Activated naive CD4-positive, alpha-beta T cell treated with anti-CD3 and anti-CD28 coated beads for 36 hours (primary cell): ENCODE results near the gene OR13A1. TPM values are rescaled to one million over a fixed set of nuclear protein-coding genes. Genes with fewer than 3 reads are reported as not detected.
"Not testable (repeated sequence)": the region's sequence is repeated elsewhere in the genome, so short reads cannot be mapped to it uniquely, and the experiment has no call there.

Experiments used
- CTCF ChIA-PET: fragments of 350-600 bp; sonication (Branson Sonifier 250); formaldehyde crosslinking; loops from one replicate; lab custom pipeline; 2021; ENCODE audit warnings: antibody characterized with exemption; lab: Charles Lee
- DNase-seq: peaks from one replicate; pipeline ENCODE4 v3.0.0-alpha.2; 2020
- H3K27ac Mint-ChIP-seq: one replicate; pipeline ENCODE4 v1.8.0; 2021; ENCODE audit warnings: mild to moderate bottlenecking, mixed read lengths
- H3K27me3 Mint-ChIP-seq: one replicate; pipeline ENCODE4 v1.8.0; 2021; ENCODE audit warnings: low read depth, mixed read lengths
- H3K36me3 Mint-ChIP-seq: one replicate; pipeline ENCODE4 v1.8.0; 2021; ENCODE audit warnings: low read depth, mixed read lengths
- H3K4me1 Mint-ChIP-seq: one replicate; pipeline ENCODE4 v1.8.0; 2021; ENCODE audit warnings: low read depth, mixed read lengths
- H3K4me3 Mint-ChIP-seq: one replicate; pipeline ENCODE4 v1.8.0; 2021; ENCODE audit warnings: mild to moderate bottlenecking, moderate library complexity, mixed read lengths
- H3K9me3 Mint-ChIP-seq: one replicate; pipeline ENCODE4 v1.8.0; 2021; ENCODE audit warnings: mixed read lengths
- intact Hi-C: fragments of 100-400 bp; cut with micrococcal nuclease; formaldehyde crosslinking; loops from one replicate; pipeline ENCODE4 v1.15.1; 2023
- total RNA-seq, 2 experiments: library from RNA; stranded (reverse); gene quantifications; one replicate each; pipeline ENCODE4 v1.2.3, GENCODE V29; 2021

The OR13A1 gene
- total RNA-seq, 2 experiments from 2014 or later = not detected

DNA sequence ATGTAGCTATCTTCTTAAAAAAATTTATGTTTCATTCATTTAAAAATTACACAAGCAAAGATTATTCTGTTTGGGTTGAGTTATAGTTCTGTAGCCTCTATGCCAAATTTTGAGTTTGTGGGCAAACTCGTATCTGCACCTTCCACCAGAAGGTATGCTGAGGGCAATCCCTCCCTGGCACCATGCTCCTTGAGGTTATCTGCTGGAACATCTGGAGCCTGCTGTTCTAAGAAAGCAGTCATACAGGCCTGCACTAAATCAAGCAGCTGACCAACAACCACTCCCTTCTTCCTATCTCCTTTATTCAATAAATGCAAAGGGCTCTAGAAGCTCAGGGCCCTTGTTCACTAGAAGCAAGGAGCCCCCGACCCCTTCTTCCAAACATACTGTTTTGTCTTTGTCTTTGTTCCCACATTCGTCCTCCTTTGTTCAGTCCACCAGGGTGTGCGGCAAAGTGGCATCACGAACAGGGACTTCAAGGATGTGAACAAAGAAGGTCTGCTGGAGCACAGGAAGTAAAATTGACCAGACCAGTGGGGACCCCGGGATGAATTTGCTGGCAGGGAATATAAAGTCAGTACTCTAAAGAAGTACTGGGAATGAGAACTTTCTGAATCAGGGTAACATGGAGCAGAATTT lies 36.4 kb downstream of the OR13A1 start:
- CTCF ChIA-PET = no interaction called here
- Mint-ChIP-seq H3K36me3 (no peaks in the 10 kb centered on the region), H3K27me3 (peaks cover 2% of the 10 kb centered on the region), H3K27ac (no peak overlapping the region), H3K4me1 (no peaks in the 10 kb centered on the region), H3K4me3 (no peak overlapping the region), H3K9me3 (no peaks in the 10 kb centered on the region)
- intact Hi-C loops = no loop called here
- no peak for DNase-seq

DNA sequence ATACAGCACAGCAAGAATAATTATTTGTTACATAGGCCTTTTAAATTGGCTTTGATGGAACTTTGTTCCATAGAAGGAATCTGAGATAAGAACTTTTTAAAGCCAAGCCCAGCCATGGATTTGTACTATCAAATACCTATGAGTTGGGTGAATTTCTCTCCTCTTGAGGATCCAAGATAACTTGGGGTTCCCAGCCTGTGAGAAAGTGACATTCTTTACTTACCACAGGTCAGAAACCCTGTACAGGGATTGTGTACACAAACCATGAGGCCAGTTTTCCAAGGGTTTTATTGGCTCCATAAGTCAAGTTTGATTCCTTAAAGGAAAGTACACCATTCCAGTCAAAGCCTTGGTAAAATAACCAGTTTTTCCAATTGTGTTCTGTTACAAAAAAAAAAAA lies 39.3 kb downstream of the OR13A1 start:
- CTCF ChIA-PET, H3K27ac Mint-ChIP-seq, H3K27me3 Mint-ChIP-seq, intact Hi-C loops, DNase-seq, H3K36me3 Mint-ChIP-seq, H3K9me3 Mint-ChIP-seq, H3K4me3 Mint-ChIP-seq, H3K4me1 Mint-ChIP-seq: not testable (repeated sequence)

- DNase-seq = no peak
- CTCF ChIA-PET = no interaction called here
- Mint-ChIP-seq H3K27me3 (no peaks in the 10 kb centered on the region), H3K4me1 (no peaks in the 10 kb centered on the region), H3K36me3 (no peaks in the 10 kb centered on the region), H3K4me3 (no peak overlapping the region), H3K27ac (no peak overlapping the region), H3K9me3 (no peaks in the 10 kb centered on the region)
- intact Hi-C loops = no loop called here
Measured at GRCh38 chr10:45274364-45274763, 41.0 kb downstream of the OR13A1 start.

GRCh38 chr10:45267777-45268176 lies 47.6 kb downstream of the OR13A1 start:
- intact Hi-C loops, H3K9me3 Mint-ChIP-seq, DNase-seq, H3K36me3 Mint-ChIP-seq, CTCF ChIA-PET, H3K4me3 Mint-ChIP-seq, H3K27ac Mint-ChIP-seq, H3K4me1 Mint-ChIP-seq: not testable (repeated sequence)
- peaks cover 14% of the 10 kb centered on the region for H3K27me3 Mint-ChIP-seq

- H3K27ac Mint-ChIP-seq = no peak overlapping the region
- CTCF ChIA-PET = interaction anchor here (0.6 kb wide), 1 partner anchor 31 kb away, joined by 3 read pairs; no protein-coding TSS in a partner anchor
- no peak overlapping the region for H3K4me3 Mint-ChIP-seq
- H3K27me3 Mint-ChIP-seq = peaks cover 19% of the 10 kb centered on the region
- no peaks in the 10 kb centered on the region for H3K9me3 Mint-ChIP-seq
- H3K36me3 Mint-ChIP-seq = no peaks in the 10 kb centered on the region
- intact Hi-C loops = no loop called here
- DNase-seq = no peak
- H3K4me1 Mint-ChIP-seq = no peaks in the 10 kb centered on the region
Measured at GRCh38 chr10:45265996-45266395, 49.4 kb downstream of the OR13A1 start.

- Mint-ChIP-seq H3K27ac (no peak overlapping the region), H3K27me3 (peaks cover 16% of the 10 kb centered on the region), H3K9me3 (no peaks in the 10 kb centered on the region), H3K4me1 (no peaks in the 10 kb centered on the region), H3K36me3 (no peaks in the 10 kb centered on the region), H3K4me3 (no peak overlapping the region)
- intact Hi-C loops = no loop called here
- CTCF ChIA-PET = interaction anchor here (0.8 kb wide), 1 partner anchor 28 kb away, joined by 3 read pairs; no protein-coding TSS in a partner anchor
- DNase-seq = no peak
Measured at GRCh38 chr10:45261946-45262345, 53.5 kb downstream of the OR13A1 start.

DNA sequence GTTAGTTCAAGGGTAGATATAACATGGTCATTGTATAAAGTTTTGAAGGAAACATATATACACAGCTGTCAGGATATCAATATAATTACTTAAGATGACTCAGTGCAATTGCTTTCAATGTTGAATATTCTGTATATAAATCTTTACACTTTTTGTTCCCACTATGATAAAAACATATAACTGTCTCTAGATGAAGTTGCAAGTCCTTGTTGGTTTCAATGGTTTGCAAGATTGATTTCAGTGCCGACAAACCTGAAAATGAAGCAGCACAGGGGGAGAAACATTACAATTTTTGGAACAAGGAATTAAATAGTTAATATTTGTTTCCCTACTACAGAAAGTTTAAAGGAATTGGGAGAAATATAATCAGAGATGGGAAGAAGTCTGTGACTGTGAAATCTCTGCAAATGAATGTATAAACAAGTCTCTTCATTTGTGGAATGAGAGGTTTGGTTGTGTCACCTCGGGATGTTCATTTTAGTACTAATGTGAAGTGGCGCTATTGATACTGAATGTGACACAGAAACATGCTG lies 54.1 kb downstream of the OR13A1 start:
- H3K27me3 Mint-ChIP-seq = peaks cover 16% of the 10 kb centered on the region
- CTCF ChIA-PET = interaction anchor here (0.8 kb wide), 1 partner anchor 27 kb away, joined by 3 read pairs; no protein-coding TSS in a partner anchor
- H3K27ac Mint-ChIP-seq = no peak overlapping the region
- intact Hi-C loops = no loop called here
- H3K36me3 Mint-ChIP-seq = no peaks in the 10 kb centered on the region
- H3K9me3 Mint-ChIP-seq = no peaks in the 10 kb centered on the region
- H3K4me1 Mint-ChIP-seq = no peaks in the 10 kb centered on the region
- H3K4me3 Mint-ChIP-seq = no peak overlapping the region
- DNase-seq = no peak

GRCh38 chr10:45260635-45261034 lies 54.8 kb downstream of the OR13A1 start:
- intact Hi-C loops, H3K9me3 Mint-ChIP-seq, H3K36me3 Mint-ChIP-seq, H3K4me1 Mint-ChIP-seq, H3K27ac Mint-ChIP-seq, CTCF ChIA-PET, DNase-seq, H3K4me3 Mint-ChIP-seq: not testable (repeated sequence)
- peaks cover 16% of the 10 kb centered on the region for H3K27me3 Mint-ChIP-seq

GRCh38 chr10:45259786-45260495 lies 55.5 kb downstream of the OR13A1 start:
- CTCF ChIA-PET, H3K36me3 Mint-ChIP-seq, H3K4me1 Mint-ChIP-seq, H3K9me3 Mint-ChIP-seq, H3K4me3 Mint-ChIP-seq, DNase-seq, H3K27ac Mint-ChIP-seq, intact Hi-C loops: not testable (repeated sequence)
- peaks cover 12% of the 10 kb centered on the region for H3K27me3 Mint-ChIP-seq

- intact Hi-C loops = no loop called here
- H3K27me3 Mint-ChIP-seq = peaks cover 4% of the 10 kb centered on the region
- H3K27ac Mint-ChIP-seq = no peak overlapping the region
- peaks cover 2% of the 10 kb centered on the region for H3K4me1 Mint-ChIP-seq
- H3K4me3 Mint-ChIP-seq = no peak overlapping the region
- H3K9me3 Mint-ChIP-seq = no peaks in the 10 kb centered on the region
- DNase-seq = no peak
- CTCF ChIA-PET = interaction anchor here (1.2 kb wide), 1 partner anchor 23 kb away, joined by 3 read pairs; no protein-coding TSS in a partner anchor
- no peaks in the 10 kb centered on the region for H3K36me3 Mint-ChIP-seq
Measured at GRCh38 chr10:45257600-45257999, 57.8 kb downstream of the OR13A1 start.

- H3K36me3 Mint-ChIP-seq = no peaks in the 10 kb centered on the region
- no peaks in the 10 kb centered on the region for H3K9me3 Mint-ChIP-seq
- DNase-seq = no peak
- intact Hi-C loops = no loop called here
- no peaks in the 10 kb centered on the region for H3K27me3 Mint-ChIP-seq
- H3K4me3 Mint-ChIP-seq = no peak overlapping the region
- no peak overlapping the region for H3K27ac Mint-ChIP-seq
- H3K4me1 Mint-ChIP-seq = peaks cover 2% of the 10 kb centered on the region
- CTCF ChIA-PET = no interaction called here
Measured at GRCh38 chr10:45256246-45256645, 59.2 kb downstream of the OR13A1 start.

GRCh38 chr10:45255706-45256105 lies 59.7 kb downstream of the OR13A1 start:
- Mint-ChIP-seq H3K27ac (no peak overlapping the region), H3K36me3 (no peaks in the 10 kb centered on the region), H3K9me3 (no peaks in the 10 kb centered on the region), H3K4me3 (no peak overlapping the region), H3K27me3 (no peaks in the 10 kb centered on the region), H3K4me1 (peaks cover 2% of the 10 kb centered on the region)
- CTCF ChIA-PET = no interaction called here
- DNase-seq = no peak
- intact Hi-C loops = no loop called here
